ENCODE measurements around the gene ISYNA1.

GRCh38 chr19:18435178-18435841, 2.6 kb downstream of the ISYNA1 start:
- TF ChIP-seq CTCF (IDR thresholded peaks at IDR 0.05; ENCODE audit: low read length) (no peak), EZH2 (IDR thresholded peaks at IDR 0.05; ENCODE audit: borderline replicate concordance, low read length) (no peak)
